HG03108 (cell line): ENCODE results near the gene ZNF138.
A peak's percentile ranks its signal among the peaks of the same experiment; 100 is the strongest.
"Not testable (repeated sequence)": the region's sequence is repeated elsewhere in the genome, so short reads cannot be mapped to it uniquely, and the experiment has no call there.

ENCODE experiments used
- ATAC-seq: cut with Tn5 transposase; IDR thresholded peaks from one replicate; pipeline ENCODE4 v1.9.1; 2021; ENCODE audit warnings: moderate library complexity; ENCODE audit not compliant: unreplicated experiment

ZNF138 gene

GRCh38 chr7:64794171-64794844, at the start of gene ZNF138:
ZNF138 (plus strand) TSS chr7:64794428; CDS start chr7:64794569, 141 bp downstream.
- peak; percentile 100 for ATAC-seq

GRCh38 chr7:64744680-64745079, 49.5 kb upstream of the ZNF138 start:
- ATAC-seq = no peak

- ATAC-seq = no peak
These were observed 46.4 kb upstream of the ZNF138 start for GRCh38 chr7:64747802-64748201.

- ATAC-seq = no peak
These were observed 41.2 kb upstream of the ZNF138 start for GRCh38 chr7:64753032-64753431.

- no peak for ATAC-seq
These were observed 38.4 kb upstream of the ZNF138 start for GRCh38 chr7:64755865-64756264.

- ATAC-seq = no peak
These were observed 36.1 kb upstream of the ZNF138 start for GRCh38 chr7:64758151-64758550.

DNA sequence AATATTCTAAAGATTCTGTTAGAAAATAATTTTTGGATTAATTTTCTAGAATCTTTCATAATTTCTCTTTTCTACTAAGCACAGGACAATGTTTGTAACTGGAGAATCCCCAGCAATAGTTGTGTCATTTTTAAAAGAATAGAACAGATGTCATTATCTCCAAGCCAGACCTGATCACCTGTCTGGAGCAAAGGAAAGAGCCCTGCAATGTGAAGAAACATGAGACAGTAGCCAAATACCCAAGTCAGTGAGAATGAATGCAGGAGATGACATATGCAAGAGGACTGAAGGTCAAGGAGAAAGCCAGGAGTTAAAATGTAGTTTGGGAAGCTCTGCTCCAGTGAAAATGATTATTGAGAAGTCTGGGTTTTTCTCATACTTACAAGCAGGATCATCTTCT, 25.4 kb upstream of the ZNF138 start:
- no peak for ATAC-seq

DNA sequence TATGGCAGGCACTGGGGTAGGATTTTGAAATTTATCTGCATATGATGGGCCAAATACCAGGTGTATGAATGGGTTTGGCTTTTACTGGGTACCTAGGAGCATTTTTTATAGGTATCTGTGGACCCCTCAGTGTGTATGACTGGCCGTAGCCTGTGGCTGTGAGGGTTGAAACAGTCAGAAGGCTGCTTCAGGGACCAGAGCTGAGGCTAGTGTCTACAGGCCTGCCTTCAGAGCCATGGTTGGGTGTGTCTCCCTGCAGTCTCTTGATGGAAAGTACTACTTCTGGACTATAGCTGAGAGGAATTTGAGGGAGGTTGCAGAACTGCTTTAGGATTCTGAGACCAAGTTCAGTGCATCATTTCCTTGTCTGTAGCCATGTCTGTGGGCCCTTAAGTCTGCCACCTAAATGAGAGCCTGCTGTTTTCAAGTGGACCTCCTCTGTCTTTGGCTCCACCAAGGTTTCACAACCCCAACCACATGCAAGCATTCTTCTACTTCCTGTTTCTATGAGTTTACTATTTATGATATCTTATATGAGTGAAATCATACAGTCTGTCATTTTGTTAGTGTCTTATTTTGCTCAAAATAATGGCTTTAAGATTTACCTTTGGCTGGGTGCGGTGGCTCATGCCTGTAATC, 19.9 kb upstream of the ZNF138 start:
- ATAC-seq = no peak

DNA sequence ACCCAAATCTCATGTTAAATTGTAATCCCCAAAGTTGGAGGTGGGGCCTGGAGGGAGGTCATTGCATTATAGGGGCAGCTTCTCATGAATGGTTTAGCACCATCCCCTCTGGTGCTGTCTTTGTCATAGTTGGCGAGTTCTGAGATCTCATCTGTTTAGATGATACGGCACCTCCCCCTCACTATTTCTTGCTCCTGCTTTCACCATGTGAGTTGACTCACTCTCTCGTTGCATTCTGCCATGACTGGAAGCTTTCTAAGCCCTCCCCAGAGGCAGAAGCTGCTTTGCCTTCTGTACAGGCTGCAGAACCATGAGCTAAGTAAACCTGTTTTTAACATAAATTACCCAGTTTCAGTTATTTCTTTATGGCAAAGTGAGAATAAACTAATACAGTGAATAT, 18.9 kb upstream of the ZNF138 start:
- no peak for ATAC-seq

- ATAC-seq = not testable (repeated sequence)
These were observed 9.4 kb upstream of the ZNF138 start for GRCh38 chr7:64784842-64785241.

DNA sequence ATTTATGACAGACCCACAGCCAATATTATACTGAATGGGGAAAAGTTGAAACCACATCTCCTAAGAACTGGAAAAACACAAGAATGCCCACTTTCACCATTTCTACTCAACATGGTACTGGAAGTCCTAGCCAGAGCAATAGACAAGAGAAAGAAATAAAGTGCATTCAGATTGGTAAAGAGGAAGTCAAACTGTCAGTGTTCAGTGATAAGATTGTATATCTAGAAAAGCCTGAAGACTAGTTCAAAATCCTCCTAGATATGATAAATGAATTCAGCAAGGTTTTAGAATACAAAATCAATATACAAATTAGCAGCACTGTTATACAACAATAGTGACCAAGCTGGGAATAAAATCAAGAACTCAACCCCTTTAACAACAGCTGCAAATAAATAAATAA, 6.9 kb upstream of the ZNF138 start:
- no peak for ATAC-seq

- not testable (repeated sequence) for ATAC-seq
These were observed 5.0 kb upstream of the ZNF138 start for GRCh38 chr7:64789241-64789640.

DNA sequence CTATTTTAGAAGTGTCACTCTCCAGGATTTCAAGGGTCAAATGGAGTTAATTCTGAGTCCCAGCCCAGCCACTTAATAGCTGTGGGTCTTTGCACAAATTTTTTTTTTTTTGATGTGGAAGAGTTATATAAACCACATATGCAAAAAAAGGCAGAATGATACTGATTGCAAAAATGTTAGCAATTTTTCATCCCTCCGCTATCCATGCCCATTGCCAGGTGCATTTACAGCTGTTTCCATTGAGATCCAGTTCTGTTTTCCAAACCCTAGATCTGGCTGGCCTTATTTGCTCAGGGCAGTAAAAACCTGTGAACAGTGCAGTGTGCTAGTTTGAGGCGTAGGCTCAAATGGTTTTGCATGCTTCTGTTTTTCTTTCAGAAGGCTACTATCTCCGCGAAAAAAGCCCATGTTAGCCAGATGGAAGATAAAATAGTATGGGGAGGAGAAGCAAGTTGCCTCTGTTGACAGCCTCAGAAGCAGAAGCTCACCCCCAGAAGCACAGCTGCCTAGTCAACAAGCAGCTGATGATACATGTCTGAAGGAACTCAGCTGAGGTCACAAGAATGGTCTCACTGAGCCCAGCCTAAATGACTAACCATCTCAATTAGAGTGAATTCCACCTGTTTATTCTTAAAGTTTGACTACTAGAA, 997 bp upstream of the ZNF138 start:
- no peak for ATAC-seq

DNA sequence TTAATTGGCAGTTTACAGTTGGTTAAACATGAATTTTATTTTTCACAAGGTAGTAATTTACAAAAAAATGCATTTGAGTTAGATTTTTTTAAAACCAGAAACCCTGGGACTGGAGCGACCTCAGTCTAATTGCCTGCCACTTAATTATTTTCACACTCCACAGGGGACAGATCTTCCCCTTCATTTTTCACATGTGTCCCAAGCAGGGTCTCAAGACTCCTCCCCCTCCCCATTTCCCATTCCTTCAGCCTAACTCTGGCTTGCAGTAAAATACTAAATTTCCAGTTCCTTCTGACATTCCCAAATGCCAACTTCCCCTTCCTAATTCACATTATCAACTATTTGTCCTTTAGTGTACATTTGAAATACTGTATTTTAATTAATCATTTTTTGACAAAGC, 948 bp downstream of the ZNF138 start:
- no peak for ATAC-seq

GRCh38 chr7:64799169-64799568, 4.9 kb downstream of the ZNF138 start:
- ATAC-seq = not testable (repeated sequence)

GRCh38 chr7:64802699-64803098, 8.5 kb downstream of the ZNF138 start:
- ATAC-seq = no peak

GRCh38 chr7:64807731-64808365, 13.6 kb downstream of the ZNF138 start:
- ATAC-seq = no peak

GRCh38 chr7:64811767-64812166, 17.5 kb downstream of the ZNF138 start:
- ATAC-seq = no peak

DNA sequence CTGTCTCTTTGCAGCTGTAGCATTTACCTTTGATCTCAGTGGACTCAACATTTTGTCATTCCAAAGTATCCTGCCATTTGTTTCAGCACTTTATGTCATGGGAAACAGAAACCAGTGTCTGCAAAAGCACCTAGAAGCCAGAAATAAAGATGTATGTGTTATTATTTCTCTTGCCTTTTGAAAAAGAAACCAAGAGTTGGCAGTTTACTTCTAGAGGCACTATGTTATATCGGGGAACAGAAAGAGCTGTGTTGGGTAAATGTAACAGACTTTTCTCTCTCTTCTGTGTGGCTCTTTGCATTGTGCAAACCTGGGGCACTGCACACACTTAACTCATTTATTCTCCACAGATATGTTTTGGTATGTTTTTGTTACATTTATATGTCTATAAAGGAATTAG, 36.7 kb downstream of the ZNF138 start:
- no peak for ATAC-seq

DNA sequence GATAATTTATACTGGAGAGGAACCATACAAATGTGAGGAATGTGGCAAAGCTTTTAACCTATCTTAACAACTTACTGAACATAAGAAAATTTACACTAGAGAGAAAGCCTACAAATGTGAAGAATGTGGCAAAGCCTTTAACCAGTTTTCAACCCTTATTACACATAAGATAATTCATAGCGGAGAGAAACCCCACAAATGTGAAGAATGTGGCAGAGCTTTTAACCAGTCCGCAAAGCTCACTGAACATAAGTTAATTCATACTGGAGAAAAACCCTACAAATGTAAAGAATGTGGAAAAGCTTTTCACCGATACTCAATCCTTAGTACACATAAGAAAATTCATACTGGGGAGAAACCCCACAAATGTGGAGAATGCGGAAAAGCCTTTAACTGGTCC, 37.9 kb downstream of the ZNF138 start:
- no peak for ATAC-seq

- ATAC-seq = no peak
These were observed 40.8 kb downstream of the ZNF138 start for GRCh38 chr7:64834989-64835388.

GRCh38 chr7:64835856-64836255, 41.6 kb downstream of the ZNF138 start:
- not testable (repeated sequence) for ATAC-seq
